GM18520 (cell line): ENCODE data around the gene PRDM10.
A peak's percentile ranks its signal among the peaks of the same experiment; 100 is the strongest.
"Not testable (repeated sequence)": the region's sequence is repeated elsewhere in the genome, so short reads cannot be mapped to it uniquely, and the experiment has no call there.

Experiments used
- ATAC-seq: cut with Tn5 transposase; IDR thresholded peaks from one replicate; pipeline ENCODE4 v1.9.1; 2021; ENCODE audit not compliant: unreplicated experiment

The PRDM10 gene, protein sequence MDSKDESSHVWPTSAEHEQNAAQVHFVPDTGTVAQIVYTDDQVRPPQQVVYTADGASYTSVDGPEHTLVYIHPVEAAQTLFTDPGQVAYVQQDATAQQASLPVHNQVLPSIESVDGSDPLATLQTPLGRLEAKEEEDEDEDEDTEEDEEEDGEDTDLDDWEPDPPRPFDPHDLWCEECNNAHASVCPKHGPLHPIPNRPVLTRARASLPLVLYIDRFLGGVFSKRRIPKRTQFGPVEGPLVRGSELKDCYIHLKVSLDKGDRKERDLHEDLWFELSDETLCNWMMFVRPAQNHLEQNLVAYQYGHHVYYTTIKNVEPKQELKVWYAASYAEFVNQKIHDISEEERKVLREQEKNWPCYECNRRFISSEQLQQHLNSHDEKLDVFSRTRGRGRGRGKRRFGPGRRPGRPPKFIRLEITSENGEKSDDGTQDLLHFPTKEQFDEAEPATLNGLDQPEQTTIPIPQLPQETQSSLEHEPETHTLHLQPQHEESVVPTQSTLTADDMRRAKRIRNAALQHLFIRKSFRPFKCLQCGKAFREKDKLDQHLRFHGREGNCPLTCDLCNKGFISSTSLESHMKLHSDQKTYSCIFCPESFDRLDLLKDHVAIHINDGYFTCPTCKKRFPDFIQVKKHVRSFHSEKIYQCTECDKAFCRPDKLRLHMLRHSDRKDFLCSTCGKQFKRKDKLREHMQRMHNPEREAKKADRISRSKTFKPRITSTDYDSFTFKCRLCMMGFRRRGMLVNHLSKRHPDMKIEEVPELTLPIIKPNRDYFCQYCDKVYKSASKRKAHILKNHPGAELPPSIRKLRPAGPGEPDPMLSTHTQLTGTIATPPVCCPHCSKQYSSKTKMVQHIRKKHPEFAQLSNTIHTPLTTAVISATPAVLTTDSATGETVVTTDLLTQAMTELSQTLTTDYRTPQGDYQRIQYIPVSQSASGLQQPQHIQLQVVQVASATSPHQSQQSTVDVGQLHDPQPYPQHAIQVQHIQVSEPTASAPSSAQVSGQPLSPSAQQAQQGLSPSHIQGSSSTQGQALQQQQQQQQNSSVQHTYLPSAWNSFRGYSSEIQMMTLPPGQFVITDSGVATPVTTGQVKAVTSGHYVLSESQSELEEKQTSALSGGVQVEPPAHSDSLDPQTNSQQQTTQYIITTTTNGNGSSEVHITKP

DNA sequence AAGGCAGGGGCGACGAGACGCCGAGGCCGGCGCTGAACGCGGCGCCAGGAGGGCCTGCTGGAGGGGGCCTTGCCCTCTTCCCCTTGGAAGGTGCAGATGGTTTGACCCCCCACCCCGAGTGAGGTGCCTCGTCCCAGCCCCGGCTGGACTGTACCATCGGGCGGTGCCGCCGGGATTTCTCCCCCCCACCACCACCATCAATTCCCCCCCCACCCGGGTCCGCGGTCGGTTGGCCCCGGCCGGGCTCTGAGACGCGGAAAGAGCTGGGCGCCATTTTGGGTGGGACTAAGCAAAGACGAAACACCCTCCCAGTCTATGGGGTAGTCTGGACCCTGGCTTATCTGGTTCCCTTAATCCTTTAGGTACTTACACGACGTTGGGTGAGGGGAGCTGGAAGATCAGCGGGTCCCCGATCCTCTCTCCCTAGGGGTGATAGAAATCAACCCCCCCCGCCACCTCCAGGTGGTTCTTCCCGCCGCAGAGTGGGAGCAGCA, at the start of gene PRDM10:
Gene PRDM10, minus strand, starts transcription at position 484 of the 494 bp plus-strand sequence. CDS start 41,871 bp downstream, outside the sequence.
- ATAC-seq, result peak; percentile 17

DNA sequence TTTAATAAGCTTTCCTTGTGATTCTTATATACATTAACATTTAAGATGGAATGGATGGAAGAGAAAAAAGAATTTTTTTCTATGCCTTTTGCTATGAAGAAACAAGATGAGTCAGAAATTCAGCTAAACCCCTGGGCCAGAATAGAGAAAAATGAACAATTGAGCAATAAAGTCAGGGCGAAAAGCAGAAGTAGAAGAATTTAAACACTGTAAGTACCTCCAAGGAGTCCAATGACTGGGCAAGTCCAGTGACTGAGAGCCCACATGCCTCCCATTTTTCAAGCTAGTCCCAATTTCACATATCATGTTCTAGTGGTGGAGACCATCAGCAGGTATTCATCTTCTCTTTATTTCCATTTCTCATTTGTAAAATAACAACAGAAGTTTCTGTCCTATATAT, 48.4 kb upstream of the PRDM10 start:
- no peak for ATAC-seq

DNA sequence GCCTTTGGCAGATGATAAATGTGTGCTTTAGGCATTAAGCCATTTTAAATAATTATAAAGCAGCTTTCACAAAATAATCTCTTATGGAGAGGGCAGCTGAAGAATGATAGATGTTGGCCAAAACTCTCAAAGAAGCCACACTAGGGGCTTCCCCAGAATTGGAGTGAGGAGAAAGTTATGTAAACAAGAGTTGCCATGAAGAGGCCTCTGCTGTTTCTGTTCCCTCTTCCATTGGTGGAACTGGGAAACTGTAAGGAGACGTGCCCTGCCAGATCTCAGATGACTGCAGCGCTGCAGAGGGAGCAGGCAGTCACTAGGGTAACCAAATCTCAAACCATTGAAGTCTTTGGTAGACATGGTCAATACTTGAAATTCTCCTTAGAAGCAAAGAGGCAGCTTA, 47.6 kb upstream of the PRDM10 start:
- ATAC-seq, result no peak

DNA sequence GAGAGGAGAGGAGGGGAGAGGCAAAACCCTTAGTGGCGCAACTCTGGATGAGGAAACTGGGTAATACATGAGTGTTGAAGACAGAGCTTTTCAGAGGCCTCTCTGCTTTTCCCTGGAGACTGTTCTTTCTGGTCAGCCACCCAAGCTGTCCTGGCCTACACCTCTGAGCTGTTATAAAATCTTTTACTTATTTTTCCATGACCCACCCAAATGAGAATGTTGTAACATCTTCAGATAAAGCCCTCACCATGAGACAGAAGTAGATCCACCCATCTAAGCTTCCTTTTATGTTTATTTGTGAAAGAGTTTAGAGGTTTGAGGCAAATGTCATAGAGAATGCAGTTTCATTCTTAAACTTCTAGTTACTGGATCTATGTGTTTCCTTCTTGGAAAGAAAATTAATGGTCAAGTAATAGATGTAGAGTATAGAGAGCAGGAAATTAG, 46.7 kb upstream of the PRDM10 start:
- no peak for ATAC-seq

DNA sequence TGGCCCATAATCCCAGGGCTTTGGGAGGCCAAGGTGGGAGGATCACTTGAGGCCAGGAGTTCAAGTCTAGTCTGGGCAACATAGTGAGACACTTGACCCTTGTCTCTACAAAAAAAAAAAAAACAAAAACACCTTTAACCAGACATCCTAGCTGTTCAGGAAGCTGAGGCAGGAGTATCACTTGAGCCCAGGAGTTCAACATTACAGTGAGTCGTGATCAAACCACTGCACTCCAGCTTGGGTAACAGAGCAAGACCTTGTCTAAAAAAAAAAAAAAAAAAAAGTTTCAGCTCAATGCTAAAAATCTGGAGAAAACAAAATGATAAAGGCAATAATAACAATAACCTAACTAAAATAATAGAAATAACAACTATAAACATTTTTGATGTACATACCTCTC, 44.5 kb upstream of the PRDM10 start:
- ATAC-seq, result no peak

DNA sequence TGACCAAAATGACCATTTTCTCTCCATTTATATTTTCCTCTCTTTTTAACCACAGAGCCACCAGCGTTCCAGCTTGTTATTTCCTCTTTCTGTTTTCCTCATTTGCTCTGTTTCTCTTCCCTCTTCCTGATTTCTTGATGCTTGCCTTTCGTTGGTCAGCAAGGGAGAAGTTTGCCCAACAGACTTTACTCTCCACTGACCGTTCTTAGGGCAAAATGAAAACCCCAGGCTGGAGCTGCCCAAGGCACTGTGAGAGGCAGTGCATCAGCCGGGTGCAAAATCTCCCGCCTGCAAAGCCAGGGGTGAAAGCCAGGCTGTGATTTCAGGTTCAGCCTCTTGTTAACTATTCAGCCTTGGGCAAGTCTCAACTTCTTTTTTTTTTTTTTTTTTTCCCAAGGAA, 40.9 kb upstream of the PRDM10 start:
- ATAC-seq, result no peak

DNA sequence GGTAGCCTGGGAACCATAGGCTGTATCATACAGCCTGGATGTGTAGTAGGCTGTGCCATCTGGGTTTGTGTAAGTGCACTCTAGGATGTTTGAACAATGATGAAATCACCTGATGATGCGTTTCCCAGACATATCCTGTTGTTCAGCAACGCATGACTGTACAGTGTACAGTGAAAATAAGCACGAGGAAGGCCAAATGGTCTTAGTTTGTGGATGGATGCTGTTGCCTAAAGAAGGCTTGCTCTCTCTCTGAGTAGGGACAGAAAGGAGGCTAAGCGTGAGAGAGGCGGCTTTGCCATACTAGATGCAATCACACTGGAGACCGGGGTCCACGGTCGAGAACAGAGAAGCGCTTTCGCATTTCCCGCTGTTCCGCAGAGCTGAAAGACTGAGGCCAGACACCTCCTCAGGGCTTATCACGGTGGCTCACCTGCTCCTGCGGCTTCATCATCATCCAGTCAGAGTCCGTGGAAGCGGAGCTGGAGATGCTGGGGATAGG, 39.5 kb upstream of the PRDM10 start:
- no peak for ATAC-seq

DNA sequence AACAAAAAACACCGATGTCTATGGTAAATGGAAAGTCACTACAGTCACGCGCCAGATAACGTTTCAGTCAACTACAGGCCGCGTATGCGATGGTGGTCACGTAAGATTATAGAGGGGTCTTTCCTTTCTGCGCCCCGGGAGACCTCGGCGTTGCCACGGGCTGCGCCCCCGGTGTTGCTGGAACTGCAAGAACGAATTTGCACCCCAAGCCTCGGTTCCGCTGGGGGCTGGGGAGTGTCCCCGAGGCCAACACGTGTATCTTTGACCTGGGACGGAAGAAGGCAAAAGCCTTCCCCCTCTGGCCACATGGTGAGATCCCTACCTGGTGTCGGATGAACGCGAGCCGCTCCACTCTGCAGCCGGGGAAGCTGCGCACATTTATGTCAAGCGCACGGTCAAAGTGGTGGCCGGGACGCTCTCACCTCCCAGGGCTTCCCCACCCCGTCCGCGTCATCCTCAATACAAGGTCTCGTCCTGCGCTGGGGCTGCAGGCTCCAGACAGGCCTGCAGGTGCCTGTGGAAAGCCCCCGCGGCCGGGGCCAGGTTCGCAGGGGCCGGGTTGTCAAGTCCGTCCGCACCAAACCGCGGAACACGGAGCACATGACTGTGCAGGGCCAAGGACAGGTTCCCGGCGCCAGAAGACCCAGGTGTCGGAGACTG, 37.8 kb upstream of the PRDM10 start:
- no peak for ATAC-seq

DNA sequence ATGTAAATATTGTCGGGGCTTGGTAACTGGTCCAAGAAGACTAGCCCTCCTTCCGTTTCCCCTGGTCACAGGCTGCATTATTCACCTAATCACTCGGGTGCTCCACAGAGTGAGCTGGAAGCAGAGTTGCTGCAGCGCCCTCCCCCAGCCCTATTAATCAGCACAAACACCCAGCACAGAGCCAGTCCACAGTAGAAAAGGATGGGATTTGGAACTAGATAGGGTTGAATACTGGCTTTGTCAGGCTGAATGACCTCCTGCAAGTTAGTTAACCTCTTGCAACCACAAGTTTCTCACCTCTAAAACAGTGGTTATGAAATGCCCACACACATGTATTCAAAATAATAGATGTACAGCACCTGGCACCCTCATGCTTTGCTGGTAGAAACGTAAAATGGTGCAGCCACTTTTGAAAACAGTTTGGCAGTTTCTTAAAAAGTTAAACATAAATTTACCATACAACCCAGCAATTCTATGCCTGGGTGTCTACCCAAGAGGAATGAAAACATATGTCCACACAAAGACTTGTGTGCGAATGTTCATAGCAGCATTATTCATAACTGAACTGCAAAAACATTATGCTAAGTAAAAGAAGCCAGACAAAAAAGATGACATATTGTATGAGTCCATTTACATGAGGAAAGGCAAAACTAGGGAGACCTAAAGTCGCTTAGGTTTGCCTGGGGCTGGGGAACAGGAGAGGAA, 35.4 kb upstream of the PRDM10 start:
- peak; percentile 82 for ATAC-seq

DNA sequence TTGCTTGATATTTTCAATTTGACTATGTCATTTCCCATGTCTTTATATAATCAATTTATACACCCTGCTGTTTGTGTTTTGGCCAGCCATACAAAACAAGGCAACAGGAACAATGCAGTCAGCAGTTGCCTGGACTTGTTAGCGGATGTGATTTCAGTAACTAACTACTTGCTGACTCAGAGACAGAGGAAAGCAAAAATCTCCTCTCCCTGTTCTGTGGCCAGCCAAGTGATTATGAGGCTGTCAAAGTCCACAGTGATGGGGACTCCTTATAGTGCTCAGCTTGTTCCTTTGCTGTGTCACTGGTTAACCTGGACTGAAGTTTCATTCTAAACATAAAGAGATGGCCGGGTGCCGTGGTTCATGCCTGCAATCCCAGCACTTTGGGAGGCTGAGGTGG, 34.4 kb upstream of the PRDM10 start:
- no peak for ATAC-seq

DNA sequence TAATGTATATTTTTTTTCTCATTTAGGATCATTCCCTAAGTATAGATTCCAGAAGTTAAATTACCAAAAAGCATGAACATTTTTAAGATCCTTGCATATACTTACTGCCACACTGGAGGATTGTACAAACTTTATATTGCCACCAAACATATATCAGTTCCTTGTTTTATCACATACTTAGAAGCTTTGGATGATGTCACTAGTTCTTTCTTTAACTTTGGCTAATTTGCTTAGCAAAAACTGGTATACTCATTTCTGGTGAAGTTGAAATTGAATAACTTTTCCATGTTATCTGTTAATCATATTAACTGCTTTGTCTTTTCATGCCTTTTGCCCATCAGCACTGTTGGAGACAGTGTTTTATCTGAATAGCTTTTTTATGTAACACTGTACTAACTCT, 31.6 kb upstream of the PRDM10 start:
- ATAC-seq, result no peak

DNA sequence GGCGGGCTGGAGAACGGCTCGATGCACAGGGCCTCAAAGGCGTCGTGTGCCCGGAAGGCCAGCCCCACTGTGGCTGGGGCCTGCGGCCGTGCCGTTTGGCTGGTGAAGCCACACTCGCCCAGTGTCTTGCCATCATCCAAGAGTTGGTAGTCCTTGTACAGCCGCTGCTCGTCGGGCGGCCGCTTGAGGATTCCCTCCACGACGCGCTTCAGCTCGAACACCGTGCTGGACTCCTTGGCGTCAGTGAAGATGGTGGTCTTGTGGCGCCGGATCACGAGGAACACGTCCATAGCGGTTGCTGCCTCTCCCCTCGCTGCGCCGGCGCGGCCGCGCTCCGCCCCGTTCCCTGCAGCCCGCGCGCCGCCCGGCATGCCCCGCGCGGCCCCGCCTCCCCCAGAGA, 30.3 kb upstream of the PRDM10 start:
- ATAC-seq, result no peak

DNA sequence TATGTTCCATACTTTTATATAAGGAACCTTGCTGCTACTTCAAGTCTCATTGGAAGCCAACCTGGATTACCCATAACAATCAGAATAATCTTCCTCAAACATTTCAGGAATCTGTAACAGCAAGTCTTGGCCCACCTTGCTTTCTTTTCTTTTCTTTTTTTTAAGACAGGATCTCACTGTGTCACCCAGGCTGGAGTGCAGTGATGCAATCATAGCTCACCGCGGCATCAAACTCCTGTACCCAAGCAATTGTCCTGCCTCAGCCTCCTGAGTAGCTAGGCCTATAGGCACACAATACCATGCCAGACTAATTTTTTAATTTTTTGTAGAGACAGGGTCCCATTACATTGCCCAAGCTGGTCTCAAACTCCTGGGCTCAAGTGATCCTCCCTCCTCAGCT, 29.3 kb upstream of the PRDM10 start:
- ATAC-seq, result no peak

DNA sequence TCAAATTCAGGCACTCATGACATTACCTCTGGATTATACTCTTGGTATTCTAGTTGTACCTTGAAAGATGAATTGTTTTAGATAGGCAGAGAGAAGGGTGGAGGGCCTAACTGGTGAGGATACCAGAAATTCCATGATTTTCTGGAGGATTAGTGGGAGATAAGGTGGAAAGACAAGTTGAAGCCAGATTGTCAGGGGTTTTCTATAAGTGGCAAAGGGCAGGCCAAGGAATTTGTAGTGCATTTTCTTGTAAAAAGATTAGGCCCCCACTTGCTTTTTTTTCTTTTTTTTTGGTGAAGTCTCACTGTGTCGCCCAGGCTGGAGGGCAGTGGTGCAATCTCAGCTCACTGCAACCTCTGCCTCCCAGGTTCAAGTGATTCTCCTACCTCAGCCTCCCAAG, 28.4 kb upstream of the PRDM10 start:
- ATAC-seq, result no peak

DNA sequence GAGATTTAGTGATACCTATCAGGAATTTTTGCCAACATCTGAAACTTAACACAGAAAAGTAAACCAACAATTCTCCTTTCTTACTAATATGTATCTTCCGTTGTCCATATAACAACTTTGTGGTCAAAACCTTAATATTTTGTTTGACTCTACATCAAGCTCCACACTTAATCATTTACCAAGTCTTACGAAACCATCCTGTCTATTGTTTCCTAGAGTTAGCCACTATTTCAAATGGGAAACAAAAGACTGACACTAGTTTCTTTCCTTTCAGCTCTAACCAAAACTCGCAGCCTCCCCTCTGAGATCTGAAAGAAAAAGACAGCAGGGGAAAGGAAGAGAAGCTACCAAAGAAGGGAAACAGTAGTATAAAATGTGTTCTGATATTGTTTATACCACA, 26.5 kb upstream of the PRDM10 start:
- ATAC-seq, result no peak

DNA sequence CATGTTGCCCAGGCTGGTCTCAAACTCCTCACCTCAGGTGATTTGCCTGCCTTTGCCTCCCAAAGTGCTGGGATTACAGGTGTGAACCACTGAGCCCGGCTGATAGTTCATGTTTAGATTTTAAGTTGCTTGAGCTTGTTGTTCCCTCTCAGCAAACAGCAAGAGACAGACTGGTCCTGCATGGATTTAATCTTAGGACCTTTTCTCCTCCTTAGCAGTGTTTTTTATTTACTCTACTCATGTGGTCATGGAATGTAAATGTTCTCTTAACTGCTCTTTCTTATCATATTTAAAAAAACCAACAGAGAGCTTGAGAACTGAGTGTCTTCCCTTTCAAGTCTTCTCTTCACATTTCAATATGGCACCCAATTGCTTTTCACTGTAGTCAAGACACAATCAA, 22.7 kb upstream of the PRDM10 start:
- no peak for ATAC-seq

DNA sequence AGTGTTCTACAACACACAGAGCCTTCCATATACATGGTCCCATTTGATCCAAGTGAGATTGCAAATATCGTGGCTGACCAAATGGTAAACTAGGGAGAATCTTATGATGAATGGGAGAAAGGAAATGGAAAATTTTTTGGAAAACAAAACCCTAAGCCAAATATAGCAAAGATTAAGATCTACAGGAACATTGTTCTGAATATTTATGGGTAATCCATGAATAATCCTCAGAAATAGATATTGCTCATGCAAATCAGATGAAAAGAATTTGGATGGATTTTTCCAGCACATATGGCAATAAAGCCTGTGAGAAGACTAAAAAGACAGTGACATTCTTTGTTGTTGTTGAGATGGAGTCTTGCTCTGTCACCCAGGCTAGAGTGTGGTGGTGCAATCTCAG, 21.7 kb upstream of the PRDM10 start:
- no peak for ATAC-seq

DNA sequence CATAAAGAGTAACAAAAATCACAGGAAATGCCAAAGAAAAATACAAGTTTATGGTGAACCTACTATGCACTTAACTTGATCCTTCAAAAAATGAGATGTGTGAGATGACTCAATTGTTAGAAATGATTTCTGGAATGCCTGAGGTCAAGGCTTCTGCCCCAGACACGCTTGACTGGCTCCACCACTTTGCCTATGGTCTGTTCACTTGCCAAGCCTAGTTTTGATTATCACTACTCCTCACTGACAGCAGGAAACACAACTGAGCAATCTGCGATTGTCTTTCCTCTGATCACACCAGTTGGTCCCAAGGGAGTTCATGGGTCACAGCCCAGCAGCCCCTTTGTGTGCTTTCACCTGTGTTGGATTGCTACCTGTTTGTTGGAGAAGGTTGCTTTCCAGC, 20.6 kb upstream of the PRDM10 start:
- ATAC-seq, result peak; percentile 94

DNA sequence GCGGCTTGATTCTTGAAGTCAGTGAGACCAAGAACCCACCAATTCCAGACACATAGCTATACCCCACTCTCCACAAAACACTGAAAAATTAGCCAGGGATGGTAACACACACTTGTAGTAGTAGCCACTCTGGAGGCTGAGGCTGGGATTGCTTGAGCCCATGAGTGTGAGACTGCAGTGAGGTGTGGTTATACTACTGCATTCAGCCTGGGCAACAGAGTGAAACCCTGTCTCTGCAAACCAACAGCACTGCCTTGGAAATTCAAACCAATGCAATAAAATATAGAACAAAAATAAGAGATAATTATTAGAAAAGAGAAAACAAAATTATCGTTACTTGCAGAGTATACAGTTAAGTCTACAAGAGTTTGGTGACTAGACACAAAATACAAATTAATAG, 20.2 kb upstream of the PRDM10 start:
- no peak for ATAC-seq

DNA sequence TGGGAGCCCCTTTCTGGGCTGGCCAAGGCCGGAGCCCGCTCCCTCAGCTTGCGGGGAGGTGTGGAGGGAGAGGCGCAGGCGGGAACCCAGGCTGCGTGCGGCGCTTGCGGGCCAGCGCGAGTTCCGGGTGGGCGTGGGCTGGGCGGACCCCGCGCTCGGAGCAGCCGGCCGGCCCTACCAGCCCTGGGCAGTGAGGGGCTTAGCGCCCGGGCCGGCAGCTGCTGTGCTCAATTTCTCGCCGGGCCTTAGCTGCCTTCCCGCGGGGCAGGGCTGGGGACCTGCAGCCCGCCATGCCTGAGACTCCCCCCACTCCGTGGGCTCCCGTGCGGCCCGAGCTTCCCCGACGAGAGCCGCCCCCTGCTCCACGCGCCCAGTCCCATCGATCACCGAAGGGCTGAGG, 19.0 kb upstream of the PRDM10 start:
- ATAC-seq, result not testable (repeated sequence)
